ENCODE data around the gene KAZN. TPM values are rescaled to one million over a fixed set of nuclear protein-coding genes. Genes with fewer than 3 reads are reported as not detected.

The KAZN gene
- total and polyA plus RNA-seq, 2 experiments from 2014 or later, result 7.9 to 15.6 TPM

GRCh38 chr1:14600405-14601112 is 2.1 kb downstream of the KAZN start:
- Histone ChIP-seq H3K36me3 (replicated peaks; ENCODE audit: insufficient read depth, low read depth) (no peaks in the 10 kb centered on the region), H3K27ac (no peak overlapping the region), H3K9me3 (ENCODE audit: low read depth) (no peaks in the 10 kb centered on the region), H2AFZ (no peak overlapping the region), H3K4me1 (ENCODE audit: insufficient read depth) (peaks cover 6% of the 10 kb centered on the region), H3K4me3 (no peak overlapping the region), H4K20me1 (ENCODE audit: insufficient read depth, poor library complexity, severe bottlenecking) (no peaks in the 10 kb centered on the region), H3K27me3 (peaks cover 38% of the 10 kb centered on the region), H3K9me2 (replicated peaks; ENCODE audit: insufficient read depth) (no peaks in the 10 kb centered on the region), H3K79me2 (no peaks in the 10 kb centered on the region), H3K4me2 (peak overlapping the region; percentile 98)
- no peak for TF ChIP-seq EZH2 (IDR thresholded peaks at IDR 0.05; ENCODE audit: borderline replicate concordance)
- no peak for TF ChIP-seq EZH2phosphoT487 (IDR thresholded peaks at IDR 0.05; ENCODE audit: low read depth, severe bottlenecking, unreplicated experiment)
- no peak for TF ChIP-seq CTCF (IDR thresholded peaks at IDR 0.05; ENCODE audit: poor library complexity)
- 33% methylated on average over 12 of the region's 12 CpGs for WGBS (ENCODE audit: low lambda C conversion rate, missing lambda C conversion rate)
- peak; percentile 11 for DNase-seq (ENCODE audit: low spot score)

GRCh38 chr1:14602136-14602535 is 3.7 kb downstream of the KAZN start:
- Histone ChIP-seq H3K36me3 (replicated peaks; ENCODE audit: insufficient read depth, low read depth) (no peaks in the 10 kb centered on the region), H3K4me1 (ENCODE audit: insufficient read depth) (peaks cover 6% of the 10 kb centered on the region), H3K27ac (no peak overlapping the region), H2AFZ (no peak overlapping the region), H3K4me2 (peak overlapping the region; percentile 98), H4K20me1 (ENCODE audit: insufficient read depth, poor library complexity, severe bottlenecking) (no peaks in the 10 kb centered on the region), H3K27me3 (peaks cover 38% of the 10 kb centered on the region), H3K4me3 (no peak overlapping the region), H3K79me2 (no peaks in the 10 kb centered on the region), H3K9me2 (replicated peaks; ENCODE audit: insufficient read depth) (no peaks in the 10 kb centered on the region), H3K9me3 (ENCODE audit: low read depth) (no peaks in the 10 kb centered on the region)
- peak; percentile 60 for DNase-seq (ENCODE audit: low spot score)
- 48% methylated on average over 9 of the region's 9 CpGs for WGBS (ENCODE audit: low lambda C conversion rate, missing lambda C conversion rate)
- TF ChIP-seq CTCF (IDR thresholded peaks at IDR 0.05; ENCODE audit: poor library complexity), result no peak
- no peak for TF ChIP-seq EZH2 (IDR thresholded peaks at IDR 0.05; ENCODE audit: borderline replicate concordance)
- no peak for TF ChIP-seq EZH2phosphoT487 (IDR thresholded peaks at IDR 0.05; ENCODE audit: low read depth, severe bottlenecking, unreplicated experiment)

DNA sequence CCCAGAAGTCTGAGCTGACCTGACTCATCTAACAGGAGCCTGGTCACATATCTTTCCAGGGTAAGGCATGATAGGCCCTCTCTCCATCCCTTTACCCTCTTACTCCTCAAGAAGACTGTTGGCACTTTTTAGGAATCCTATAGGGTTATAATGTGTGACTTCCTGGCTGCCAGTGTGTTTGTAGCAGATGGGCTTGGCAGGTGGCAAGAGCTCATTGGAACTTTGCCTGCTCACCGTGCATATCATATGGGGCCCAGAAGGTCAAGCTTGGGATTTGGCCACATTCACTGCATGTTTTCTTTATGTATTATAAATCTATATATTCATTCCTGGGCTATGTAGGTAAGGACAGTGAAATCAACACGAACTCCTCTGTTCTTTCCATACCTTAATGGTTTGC is 5.2 kb downstream of the KAZN start:
- WGBS (ENCODE audit: low lambda C conversion rate, missing lambda C conversion rate), result 97% methylated on average over 2 of the region's 2 CpGs
- no peak overlapping the region for H3K4me2 ChIP-seq
- no peaks in the 10 kb centered on the region for H3K79me2 ChIP-seq
- H3K9me3 ChIP-seq (ENCODE audit: low read depth), result no peaks in the 10 kb centered on the region
- no peaks in the 10 kb centered on the region for H3K9me2 ChIP-seq (replicated peaks; ENCODE audit: insufficient read depth)
- DNase-seq (ENCODE audit: low spot score), result no peak
- no peak overlapping the region for H3K27ac ChIP-seq
- no peaks in the 10 kb centered on the region for H4K20me1 ChIP-seq (ENCODE audit: insufficient read depth, poor library complexity, severe bottlenecking)
- peaks cover 6% of the 10 kb centered on the region for H3K4me1 ChIP-seq (ENCODE audit: insufficient read depth)
- TF ChIP-seq CTCF (IDR thresholded peaks at IDR 0.05; ENCODE audit: poor library complexity) (no peak), EZH2 (IDR thresholded peaks at IDR 0.05; ENCODE audit: borderline replicate concordance) (no peak), EZH2phosphoT487 (IDR thresholded peaks at IDR 0.05; ENCODE audit: low read depth, severe bottlenecking, unreplicated experiment) (no peak)
- H3K36me3 ChIP-seq (replicated peaks; ENCODE audit: insufficient read depth, low read depth), result no peaks in the 10 kb centered on the region
- no peak overlapping the region for H2AFZ ChIP-seq
- peaks cover 26% of the 10 kb centered on the region for H3K27me3 ChIP-seq
- no peak overlapping the region for H3K4me3 ChIP-seq
